ENCODE results near the gene LIAS.
"Not testable (repeated sequence)": the region's sequence is repeated elsewhere in the genome, so short reads cannot be mapped to it uniquely, and the experiment has no call there.

Gene LIAS

GRCh38 chr4:39458505-39459300, at the start of gene LIAS, which contains the start of gene RPL9:
Gene LIAS (plus strand): TSS chr4:39459056. CDS start chr4:39459118, 62 bp downstream.
Gene RPL9 (minus strand): TSS chr4:39458922. CDS start chr4:39458439, 483 bp downstream.
- peak; percentile 97 for DNase-seq (ENCODE audit: low read depth, low spot score)

- no peak for DNase-seq (ENCODE audit: low read depth, low spot score)
Observed at GRCh38 chr4:39410415-39410814, 48.4 kb upstream of the LIAS start.

DNA sequence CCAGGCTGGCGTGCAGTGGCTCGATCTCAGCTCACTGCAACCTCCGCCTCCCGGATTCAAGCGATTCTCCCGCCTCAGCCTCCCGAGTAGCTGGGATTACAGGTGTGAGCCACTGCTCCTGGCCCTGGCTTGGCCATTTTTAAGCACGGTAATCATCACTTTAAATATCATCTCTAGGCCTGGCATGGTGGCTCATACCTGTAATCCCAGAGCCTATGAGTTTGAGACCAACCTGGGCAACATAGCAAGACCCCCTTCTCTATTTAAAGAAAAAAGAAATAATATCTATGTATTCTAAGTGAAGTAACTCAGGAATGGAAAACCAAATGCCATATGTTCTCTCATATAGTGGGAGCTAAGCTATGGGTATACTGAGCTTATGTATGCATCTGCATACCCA, 47.3 kb upstream of the LIAS start:
- DNase-seq (ENCODE audit: low read depth, low spot score): not testable (repeated sequence)

- no peak for DNase-seq (ENCODE audit: low read depth, low spot score)
Observed at GRCh38 chr4:39415678-39416283, 43.1 kb upstream of the LIAS start.

GRCh38 chr4:39422247-39422646, 36.6 kb upstream of the LIAS start:
- no peak for DNase-seq (ENCODE audit: low read depth, low spot score)

DNA sequence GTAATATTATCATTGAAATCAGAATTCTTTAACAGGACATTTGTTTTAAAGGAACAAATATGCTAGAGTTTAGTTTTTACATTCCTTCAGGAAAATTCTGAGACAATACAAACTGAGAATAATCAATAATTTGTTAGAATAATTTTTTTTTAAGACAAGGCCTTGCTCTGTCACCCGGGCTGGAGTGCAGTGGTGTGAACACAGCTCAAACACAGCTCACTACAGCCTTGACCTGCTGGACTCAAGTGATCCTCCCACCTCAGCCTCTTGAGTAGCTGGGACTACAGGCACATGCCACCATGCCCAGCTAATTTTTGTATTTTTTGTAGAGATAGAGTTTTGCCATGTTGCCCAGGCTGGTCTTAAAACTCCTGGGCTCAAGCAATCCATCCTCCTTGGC, 33.6 kb upstream of the LIAS start:
- not testable (repeated sequence) for DNase-seq (ENCODE audit: low read depth, low spot score)

DNA sequence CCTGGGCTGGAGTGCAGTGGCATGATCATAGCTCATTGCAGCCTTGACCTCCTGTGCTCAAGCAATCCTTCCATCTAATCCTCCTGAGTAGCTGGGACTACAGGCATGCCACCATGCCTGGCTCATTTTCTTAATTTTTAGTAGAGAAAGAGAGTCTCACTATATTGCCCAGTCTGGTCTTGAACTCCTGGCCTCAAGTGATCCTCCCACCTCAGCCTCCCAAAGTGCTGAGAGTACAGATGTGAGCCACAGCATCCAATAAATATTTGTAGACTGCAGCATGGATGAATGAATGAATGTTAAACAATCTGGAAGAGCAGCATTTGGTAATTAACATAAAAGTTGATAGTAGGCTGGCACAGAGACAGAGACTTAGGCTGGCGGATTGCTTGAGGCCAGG, 32.1 kb upstream of the LIAS start:
- no peak for DNase-seq (ENCODE audit: low read depth, low spot score)

DNA sequence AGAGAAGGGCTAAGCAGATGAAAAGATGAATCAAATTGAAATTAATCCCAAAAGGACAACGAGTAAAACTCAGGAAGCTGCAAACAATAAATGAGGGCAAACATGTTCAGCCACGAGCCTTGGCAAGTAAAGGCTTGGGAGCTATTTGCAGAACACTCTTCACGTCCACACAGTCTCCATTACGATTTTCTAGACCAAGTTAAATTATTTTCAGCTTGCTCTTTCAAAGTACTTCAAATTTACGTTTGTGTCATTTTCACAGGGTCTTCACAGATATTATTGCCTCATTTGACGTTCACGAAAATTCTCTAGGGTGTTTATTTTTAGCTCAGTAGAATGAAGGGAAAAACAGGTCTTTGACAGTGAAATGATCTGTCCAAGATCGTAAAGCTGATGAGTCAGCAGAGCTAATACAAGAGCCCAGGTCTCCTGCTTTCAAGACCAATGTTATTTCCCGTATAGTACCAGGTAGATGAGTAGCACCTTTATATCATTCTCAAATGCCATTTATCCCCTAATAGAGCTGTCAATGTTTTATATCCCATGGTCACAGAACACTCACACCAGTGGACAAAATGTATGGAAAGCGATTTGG, 31.2 kb upstream of the LIAS start:
- no peak for DNase-seq (ENCODE audit: low read depth, low spot score)

- no peak for DNase-seq (ENCODE audit: low read depth, low spot score)
Observed at GRCh38 chr4:39429476-39430334, 29.2 kb upstream of the LIAS start.

GRCh38 chr4:39433878-39434492, 24.9 kb upstream of the LIAS start:
- no peak for DNase-seq (ENCODE audit: low read depth, low spot score)

DNA sequence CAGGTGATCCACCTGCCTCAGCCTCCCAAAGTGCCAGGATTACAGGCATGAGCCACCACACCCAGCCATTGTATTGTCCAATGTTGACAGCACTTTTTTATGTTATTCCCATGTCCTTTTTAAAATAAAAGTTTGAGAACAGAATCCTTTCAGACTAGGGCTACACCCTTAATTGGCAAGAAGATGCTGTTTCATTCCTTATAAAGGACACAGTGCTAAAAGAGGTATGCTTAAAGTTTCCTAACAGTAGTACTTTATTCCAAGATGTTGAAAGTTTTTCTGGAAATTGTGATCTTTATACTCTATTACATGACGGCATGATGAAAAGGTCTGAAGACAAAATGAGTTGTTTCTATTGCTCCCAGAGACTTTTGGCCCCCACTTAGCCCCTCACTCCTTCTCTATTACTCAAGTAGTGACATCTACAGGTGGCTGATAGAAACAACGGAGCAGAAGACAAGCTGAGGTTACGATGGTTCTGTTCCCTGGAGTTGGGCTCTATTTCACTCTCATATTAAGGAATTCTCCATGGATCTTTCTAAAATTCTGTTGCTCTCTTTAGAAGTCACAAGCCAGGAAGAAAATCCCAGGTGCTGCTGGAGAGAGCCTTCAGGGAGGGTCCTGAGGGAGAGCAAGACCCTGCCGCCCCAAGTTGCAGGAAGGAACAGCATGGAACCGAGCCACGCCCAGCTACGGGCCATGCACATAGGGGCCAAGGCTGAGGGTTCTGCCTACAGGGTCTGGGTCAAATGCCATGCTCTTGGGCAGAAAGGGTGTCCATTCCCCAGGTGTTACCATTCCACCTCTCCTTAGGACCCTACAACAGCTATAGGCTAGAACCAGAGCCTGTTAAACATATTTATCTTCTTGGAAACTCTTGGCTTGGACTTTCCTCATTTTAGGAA, 22.9 kb upstream of the LIAS start:
- no peak for DNase-seq (ENCODE audit: low read depth, low spot score)

- DNase-seq (ENCODE audit: low read depth, low spot score): no peak
Observed at GRCh38 chr4:39441593-39441992, 17.3 kb upstream of the LIAS start.

- DNase-seq (ENCODE audit: low read depth, low spot score): no peak
Observed at GRCh38 chr4:39442998-39443397, 15.9 kb upstream of the LIAS start.

DNA sequence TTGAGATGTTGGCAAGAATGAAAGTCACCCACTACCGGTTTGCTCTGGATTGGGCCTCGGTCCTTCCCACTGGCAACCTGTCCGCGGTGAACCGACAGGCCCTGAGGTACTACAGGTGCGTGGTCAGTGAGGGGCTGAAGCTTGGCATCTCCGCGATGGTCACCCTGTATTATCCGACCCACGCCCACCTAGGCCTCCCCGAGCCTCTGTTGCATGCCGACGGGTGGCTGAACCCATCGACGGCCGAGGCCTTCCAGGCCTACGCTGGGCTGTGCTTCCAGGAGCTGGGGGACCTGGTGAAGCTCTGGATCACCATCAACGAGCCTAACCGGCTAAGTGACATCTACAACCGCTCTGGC, 12.4 kb upstream of the LIAS start:
- no peak for DNase-seq (ENCODE audit: low read depth, low spot score)

DNA sequence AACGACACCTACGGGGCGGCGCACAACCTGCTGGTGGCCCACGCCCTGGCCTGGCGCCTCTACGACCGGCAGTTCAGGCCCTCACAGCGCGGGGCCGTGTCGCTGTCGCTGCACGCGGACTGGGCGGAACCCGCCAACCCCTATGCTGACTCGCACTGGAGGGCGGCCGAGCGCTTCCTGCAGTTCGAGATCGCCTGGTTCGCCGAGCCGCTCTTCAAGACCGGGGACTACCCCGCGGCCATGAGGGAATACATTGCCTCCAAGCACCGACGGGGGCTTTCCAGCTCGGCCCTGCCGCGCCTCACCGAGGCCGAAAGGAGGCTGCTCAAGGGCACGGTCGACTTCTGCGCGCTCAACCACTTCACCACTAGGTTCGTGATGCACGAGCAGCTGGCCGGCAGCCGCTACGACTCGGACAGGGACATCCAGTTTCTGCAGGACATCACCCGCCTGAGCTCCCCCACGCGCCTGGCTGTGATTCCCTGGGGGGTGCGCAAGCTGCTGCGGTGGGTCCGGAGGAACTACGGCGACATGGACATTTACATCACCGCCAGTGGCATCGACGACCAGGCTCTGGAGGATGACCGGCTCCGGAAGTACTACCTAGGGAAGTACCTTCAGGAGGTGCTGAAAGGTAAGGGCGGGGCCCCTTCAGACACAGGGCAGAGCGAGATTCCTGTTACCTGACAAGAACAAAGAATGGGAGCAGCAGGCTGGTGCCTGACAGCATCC, 11.8 kb upstream of the LIAS start:
- peak; percentile 75 for DNase-seq (ENCODE audit: low read depth, low spot score)

GRCh38 chr4:39450618-39451017, 8.2 kb upstream of the LIAS start:
- no peak for DNase-seq (ENCODE audit: low read depth, low spot score)

GRCh38 chr4:39451423-39452023, 7.3 kb upstream of the LIAS start:
- no peak for DNase-seq (ENCODE audit: low read depth, low spot score)

GRCh38 chr4:39452153-39452859, 6.5 kb upstream of the LIAS start:
- no peak for DNase-seq (ENCODE audit: low read depth, low spot score)

Measured in iPS DF 19.7 (cell line).